Stimulated activated CD4-positive, alpha-beta T cell treated with anti-CD3 and anti-CD28 coated beads, Interleukin-4, amount 100 ng/mL, for 4 hours (primary cell): ENCODE data around the gene CLDN7.
A peak's percentile ranks its signal among the peaks of the same experiment; 100 is the strongest.

Experiments used
- DNase-seq, 2 experiments: peaks; one replicate each; pipeline ENCODE4 v3.0.0-alpha.2; 2020

The CLDN7 gene

DNA sequence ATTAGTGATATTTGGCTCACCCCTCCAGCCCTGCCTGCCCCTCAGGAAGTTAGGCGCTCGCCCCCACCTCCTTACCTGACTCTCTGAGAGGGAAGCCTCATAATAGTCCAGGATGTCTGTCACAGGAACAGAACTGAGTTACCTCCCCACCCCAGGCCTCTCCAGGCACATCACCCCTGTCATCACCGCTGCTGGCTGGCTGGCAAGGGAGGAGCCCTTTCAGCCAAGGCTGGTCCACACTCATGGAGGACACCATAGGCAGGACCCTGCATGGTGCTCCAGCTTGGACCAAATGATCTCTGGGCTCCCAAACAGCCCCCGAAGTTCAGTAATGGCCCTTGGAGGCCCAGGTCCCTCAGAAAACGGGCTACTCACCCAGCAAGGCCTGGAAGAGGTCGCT, 44.1 kb downstream of the CLDN7 start:
- no peak for DNase-seq

DNA sequence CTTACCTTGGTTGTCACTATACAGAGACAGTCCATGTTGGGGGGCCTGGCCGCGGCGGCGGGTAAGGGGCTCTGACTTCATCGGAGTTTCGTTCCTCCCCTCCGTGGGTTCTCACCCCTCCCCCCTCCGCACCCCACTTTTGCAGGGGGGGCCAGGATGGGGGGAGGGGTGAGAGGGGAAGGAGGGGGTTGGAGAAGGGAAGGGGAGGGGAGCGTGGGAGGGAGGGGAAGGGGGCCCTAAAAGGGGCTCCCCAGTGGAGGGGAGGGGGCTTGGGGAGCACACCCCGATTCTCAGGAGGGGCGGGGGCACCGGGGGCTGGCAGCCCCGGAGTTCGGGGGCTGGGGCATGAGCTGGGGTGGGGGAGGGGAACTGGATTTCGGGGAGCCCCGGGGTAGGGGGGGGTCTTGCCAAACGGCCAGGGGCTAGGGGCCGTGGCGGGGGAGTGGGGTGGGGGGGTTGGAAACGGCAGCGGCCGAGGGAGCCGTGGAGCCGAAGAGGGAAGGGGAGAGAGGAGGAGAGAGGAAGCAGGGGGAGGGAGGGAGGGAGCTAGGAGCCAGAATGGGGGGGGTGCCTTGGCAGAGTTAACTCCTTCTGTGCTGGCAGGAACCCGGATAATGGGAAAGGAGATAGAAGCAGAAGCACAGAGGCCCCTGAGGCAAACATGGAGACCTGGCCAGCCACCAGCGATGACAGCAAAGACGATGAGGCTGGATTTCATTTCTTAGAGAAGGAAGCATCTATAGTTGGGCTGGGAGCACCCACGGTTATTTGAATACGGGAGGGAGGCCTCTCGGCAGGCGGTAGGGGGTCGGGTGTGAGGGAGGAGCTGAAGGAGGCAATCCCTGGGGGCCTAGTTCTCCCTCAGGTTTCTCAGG, 44.9 kb downstream of the CLDN7 start:
- DNase-seq, result no peak

DNA sequence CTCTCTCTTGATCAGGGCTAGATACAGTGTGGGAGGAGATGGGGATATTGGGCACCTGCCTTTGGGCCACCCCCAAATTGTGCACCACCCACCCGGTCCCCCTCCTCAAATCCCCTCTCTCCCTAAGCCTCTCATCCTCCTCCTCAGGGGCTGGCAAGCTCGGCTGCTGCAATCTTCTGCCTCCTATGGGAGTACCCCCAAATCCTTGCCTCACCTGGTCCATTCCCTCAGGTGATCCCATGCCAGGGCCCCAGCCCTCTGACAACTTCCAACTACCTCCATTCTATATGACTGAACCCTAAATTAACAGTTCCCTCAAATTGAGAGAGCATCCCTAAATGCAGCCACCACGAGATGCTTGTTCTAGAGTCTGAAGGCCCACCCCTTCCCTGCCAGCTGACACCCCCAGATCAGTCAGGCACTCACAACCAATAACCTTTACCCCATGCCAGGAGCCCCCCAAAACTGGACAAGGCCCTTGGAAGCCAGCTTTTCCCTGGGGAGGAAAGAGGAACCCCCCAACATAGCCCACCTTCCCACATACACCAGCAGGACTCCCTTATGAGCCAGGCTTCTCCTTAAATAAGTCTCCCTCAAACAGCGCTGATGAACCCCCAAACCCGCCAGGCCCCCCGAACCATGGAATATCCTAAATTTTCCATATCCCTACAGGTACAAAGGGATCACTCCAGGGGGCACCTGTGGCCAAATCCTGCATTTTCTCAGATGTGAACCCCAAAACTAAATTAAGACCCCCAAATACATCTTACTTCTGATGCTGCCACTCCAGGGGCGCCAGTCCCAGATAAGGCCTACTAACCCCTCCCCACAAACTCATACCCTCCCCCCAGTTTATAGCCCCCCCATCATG, 45.8 kb downstream of the CLDN7 start:
- DNase-seq, result no peak

DNA sequence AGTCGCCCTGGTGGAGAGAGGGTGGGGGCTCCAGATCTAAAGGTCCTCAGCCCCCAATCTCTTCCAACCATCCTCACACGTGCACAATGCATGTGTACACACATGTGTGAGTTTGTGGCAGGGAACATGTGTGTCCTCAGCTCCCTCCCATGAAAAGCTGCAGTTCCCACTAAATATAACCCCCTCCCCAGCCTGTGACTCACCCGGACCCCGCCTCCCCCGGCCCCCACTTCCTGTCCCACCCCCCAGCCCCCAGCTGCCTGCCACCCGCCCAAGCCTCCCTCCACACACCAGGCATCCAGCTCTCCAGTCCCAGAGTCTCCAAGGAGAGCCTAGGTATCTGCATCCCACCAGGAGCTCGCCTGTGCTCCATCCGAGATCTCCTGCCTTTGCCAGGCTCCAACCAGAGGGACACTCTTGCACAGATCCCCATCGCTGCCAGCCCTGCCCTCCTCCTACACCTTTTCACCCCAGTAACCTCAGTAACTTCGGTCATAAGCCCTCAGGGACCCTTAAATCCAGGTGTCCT, 46.6 kb downstream of the CLDN7 start:
- DNase-seq, result peak in 1 of 2 experiments; percentile 30

DNA sequence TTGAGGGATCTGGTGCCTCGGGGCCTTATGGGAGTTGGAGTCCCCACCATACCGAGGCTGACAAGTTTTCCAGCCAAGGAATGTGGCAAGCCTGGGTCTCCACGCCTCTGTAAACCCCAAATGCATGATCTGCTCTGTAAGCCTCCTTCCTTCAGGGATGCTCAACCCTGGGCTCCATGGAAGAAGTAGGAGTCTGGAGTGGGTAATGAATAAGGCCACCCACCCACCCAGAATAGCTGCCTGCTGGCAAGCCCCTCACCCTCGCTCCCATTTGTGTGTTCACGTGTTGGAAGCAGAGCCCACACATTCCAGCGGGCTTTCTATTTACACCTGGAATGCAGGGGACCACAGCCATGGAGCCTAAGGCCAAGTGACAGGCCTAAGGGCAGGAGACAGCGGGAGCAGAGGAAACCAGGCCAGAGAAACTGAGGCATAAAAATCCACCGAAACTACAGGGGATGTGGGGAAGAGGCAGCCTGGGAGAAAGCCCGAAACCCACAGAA, 47.1 kb downstream of the CLDN7 start:
- no peak for DNase-seq

DNA sequence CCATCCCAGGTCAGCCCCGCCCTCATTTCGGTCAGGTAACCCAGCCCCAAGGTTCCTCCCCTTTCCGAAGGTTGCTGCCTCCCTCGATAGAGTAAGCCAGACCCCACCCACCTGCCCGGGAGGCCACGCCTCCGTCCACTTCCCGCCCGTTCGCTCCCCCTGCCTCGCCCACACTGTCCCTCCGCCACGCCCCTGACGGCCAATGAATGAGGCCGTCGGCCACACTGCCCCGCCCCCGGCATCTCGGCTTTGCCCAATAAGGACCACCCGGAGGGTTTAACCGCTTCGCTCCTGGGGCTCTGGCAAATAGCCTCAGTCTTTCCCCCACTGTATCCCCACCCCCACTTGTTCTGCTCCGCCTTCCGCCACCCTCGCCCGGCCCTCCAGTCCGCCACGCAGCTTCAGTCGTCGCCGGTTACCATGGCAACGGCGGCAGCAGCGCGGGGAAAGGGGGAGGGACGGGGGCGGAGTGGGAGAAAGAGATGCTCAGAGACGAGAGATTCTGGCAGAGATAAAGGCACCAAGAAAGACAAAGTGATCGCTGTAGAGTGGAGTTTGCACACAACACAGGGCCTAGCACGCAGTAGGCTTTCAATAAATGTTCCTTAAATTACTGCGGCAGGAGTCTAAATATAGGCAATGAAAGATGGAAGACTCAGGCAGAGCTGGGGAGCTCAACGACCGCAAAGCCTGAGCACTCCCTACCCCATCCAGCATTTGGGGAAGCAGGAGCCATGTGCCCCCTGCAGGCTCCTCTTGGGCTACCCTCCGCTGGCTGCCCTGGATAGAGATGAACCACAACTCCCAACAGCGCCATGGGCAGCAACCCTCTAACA, 47.8 kb downstream of the CLDN7 start:
- peak; percentile 99 for DNase-seq

DNA sequence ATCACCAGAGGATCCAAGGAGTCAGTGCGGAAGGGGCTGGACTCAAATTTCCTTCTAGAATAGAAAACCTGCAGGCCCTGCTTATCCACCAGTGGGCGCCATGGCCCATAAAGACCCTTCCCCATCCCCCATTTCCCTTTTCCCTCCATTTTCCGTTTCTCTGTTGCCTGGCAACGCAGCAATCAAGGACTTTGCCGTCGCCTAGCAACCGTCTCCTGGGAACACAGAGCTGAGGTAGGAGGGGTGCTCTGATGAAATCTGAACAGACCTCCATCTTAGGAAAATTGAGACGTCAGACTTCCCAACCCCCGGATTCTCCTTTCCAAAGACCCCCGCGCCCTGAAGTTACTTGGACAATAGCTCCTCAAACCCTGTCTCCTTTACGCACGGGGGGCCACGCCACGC, 48.4 kb downstream of the CLDN7 start:
- DNase-seq, result no peak

DNA sequence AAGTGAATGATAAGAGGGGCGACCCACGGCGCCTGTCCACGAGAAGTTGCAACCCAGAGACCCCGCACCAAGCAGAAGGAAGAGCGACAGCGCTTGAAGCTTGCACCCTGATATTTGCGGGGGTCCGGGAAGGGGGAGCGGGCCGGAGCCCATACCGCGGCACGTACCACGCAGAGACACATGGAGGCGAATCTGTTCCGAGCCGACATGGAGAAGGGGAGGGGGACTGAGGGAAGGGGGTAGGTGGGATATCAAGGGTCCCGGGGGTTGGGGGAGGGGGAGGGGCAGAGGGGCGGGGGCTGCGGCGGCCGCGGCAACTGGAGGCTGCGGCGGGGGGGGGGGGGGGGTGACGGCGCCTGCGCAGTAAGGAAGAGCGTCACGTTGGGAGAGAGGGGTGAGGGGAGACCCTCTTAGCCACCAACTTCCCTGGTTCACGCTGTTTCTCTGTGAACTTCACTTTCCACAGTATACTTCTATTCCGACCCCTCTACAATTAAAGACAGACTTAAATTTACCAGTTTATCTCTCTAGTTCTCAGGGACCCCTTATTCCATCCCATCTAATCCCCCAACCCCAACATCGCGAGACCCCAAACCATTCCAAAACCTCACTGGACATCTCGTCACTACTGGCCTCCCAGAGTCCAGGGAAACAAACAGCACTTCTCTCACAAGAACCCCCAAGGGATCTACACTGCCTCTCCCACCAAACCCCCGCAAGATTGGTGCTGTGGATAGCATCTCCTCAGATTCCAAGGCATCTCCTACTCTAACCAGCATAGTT, 50.6 kb downstream of the CLDN7 start:
- DNase-seq, result no peak
